PFSK-1 (cell line): Measurements from ENCODE around the gene ETAA1.

ENCODE experiments used
- FOXP2 ChIP-seq: optimal IDR thresholded peaks from 2 replicates; pipeline ENCODE3; 2011; ENCODE audit warnings: borderline replicate concordance, control low read depth, inconsistent platforms; ENCODE audit not compliant: insufficient read depth; ENCODE audit errors: extremely low read length, extremely low read depth
- POLR2AphosphoS5 ChIP-seq: IDR thresholded peaks from 2 replicates; pipeline ENCODE4 v1.6.1; 2012; ENCODE audit warnings: low read depth, mild to moderate bottlenecking, control low read depth, low read length, moderate library complexity
- REST ChIP-seq, 2 experiments: IDR thresholded peaks; 2 replicates each; pipeline versions ENCODE4 v1.6.1 to v1.8.0; 2011 to 2012; ENCODE audit warnings: low read depth in 2 of 2, low read length in 2 of 2, control low read depth in 1 of 2, inconsistent platforms in 1 of 2, mild to moderate bottlenecking in 1 of 2, moderate library complexity in 1 of 2; ENCODE audit not compliant: insufficient read depth in 1 of 2
- SIN3A ChIP-seq: IDR thresholded peaks from 2 replicates; pipeline ENCODE4 v1.6.1; 2012; ENCODE audit warnings: mild to moderate bottlenecking, low read length, moderate library complexity, borderline replicate concordance; ENCODE audit not compliant: insufficient read depth
- TAF1 ChIP-seq: IDR thresholded peaks from 2 replicates; pipeline ENCODE4 v1.6.1; 2012; ENCODE audit warnings: low read length, control low read depth, borderline replicate concordance; ENCODE audit not compliant: insufficient read depth

ETAA1 gene

DNA sequence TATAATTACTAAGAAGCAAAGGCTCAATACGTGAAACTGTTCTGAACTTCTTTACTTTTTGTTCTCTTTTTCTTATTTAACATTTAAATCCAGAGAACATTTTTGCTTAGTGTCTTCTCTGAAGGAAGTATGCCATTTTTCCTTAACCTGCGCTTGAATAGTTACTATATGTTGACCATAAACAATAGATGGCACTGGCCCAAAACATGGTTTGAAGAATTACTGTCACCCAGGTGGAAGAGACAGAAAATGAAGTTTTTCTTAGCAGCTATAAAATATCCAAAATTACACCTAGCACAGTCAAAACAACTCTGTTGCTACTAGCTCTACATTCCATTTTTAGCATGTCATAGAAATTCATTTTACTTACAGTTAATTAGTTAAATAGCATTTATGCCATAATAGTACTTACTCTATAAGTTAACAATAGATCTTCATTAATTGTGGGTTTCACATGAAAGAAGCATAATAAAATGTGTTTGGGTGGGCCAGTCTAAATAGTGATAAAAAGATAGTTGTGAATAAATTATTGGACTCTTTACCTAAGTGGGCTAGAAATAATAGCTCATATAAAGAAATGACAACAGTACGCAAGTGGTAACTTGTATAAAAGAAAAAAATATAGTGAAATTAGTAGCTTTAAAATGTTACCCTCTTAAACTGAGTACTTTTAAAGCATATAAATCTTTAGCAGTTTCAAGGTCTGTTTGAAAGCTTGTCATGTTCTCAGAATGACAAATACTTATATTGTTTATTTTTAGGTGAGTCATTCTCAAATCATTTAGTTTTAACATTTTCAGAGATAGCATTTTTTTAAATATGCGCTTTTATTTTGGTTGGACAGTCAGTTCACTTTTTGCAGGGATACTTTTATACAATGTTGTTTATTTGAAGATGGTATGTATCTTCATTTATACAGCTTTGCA lies 3.7 kb downstream of the ETAA1 start:
- TF ChIP-seq FOXP2 (no peak), TAF1 (no peak), SIN3A (no peak), REST (IDR thresholded peaks at IDR 0.05; ENCODE audit: insufficient read depth in 1 of 2, low read depth in 2 of 2, low read length in 2 of 2) (no peak), POLR2AphosphoS5 (no peak)

DNA sequence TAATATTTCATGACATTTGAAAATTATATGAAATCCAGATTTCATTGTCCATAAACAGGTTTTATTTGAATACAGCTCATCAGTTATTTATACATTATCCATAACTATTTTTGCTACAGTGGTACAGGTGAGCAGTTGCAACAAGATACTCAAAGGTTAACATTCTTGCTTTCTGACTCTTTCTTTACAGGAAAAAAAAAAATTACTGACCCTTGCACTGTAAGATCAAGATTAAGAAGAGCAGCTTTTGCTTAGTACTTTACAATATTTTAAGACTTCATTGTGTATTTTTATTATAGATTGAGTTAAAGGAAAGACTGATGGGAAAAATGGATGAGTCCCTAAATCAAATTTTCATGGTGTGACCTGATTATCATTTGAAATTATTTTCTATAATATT lies 11.2 kb downstream of the ETAA1 start:
- TF ChIP-seq POLR2AphosphoS5: no peak
- no peak for TF ChIP-seq TAF1
- no peak for TF ChIP-seq FOXP2
- no peak for TF ChIP-seq SIN3A
- no peak for TF ChIP-seq REST (IDR thresholded peaks at IDR 0.05; ENCODE audit: insufficient read depth in 1 of 2, low read depth in 2 of 2, low read length in 2 of 2)

GRCh38 chr2:67412424-67412823 lies 15.3 kb downstream of the ETAA1 start:
- TF ChIP-seq TAF1 (no peak), REST (IDR thresholded peaks at IDR 0.05; ENCODE audit: insufficient read depth in 1 of 2, low read depth in 2 of 2, low read length in 2 of 2) (no peak), FOXP2 (no peak)

- TF ChIP-seq FOXP2: no peak
- TF ChIP-seq POLR2AphosphoS5: no peak
- no peak for TF ChIP-seq TAF1
- no peak for TF ChIP-seq SIN3A
- TF ChIP-seq REST (IDR thresholded peaks at IDR 0.05; ENCODE audit: insufficient read depth in 1 of 2, low read depth in 2 of 2, low read length in 2 of 2): no peak
Observed at GRCh38 chr2:67414867-67415266, 17.7 kb downstream of the ETAA1 start.
